Caco-2 (cell line): Measurements from ENCODE around the gene PLXDC2. TPM values are rescaled to one million over a fixed set of nuclear protein-coding genes. Genes with fewer than 3 reads are reported as not detected.

ENCODE experiments used
- BruUV-seq: library from RNA; stranded (reverse); fragments of 400-500 nt; replicated peaks from 2 replicates; lab custom pipeline; 2021; lab: Mats Ljungman, UMichigan
- CTCF ChIA-PET: fragments of 300-600 bp; sonication (Branson Sonifier 250); formaldehyde crosslinking; loops from one replicate; lab custom pipeline; 2022; ENCODE audit warnings: antibody characterized with exemption; lab: Charles Lee
- POLR2A ChIA-PET: fragments of 300-600 bp; sonication (Branson Sonifier 250); formaldehyde crosslinking; loops from one replicate; lab custom pipeline; 2022; ENCODE audit warnings: antibody characterized with exemption; lab: Charles Lee
- DNase-seq, 2 experiments: peaks; one replicate each; pipeline versions ENCODE4 v3.0.0 to v3.0.0-alpha.2; 2020 to 2022
- H3K27me3 ChIP-seq: replicated peaks from 2 replicates; pipeline ENCODE4 v1.6.0; 2011; ENCODE audit warnings: low read length; ENCODE audit not compliant: control insufficient read depth, insufficient read depth
- H3K36me3 ChIP-seq: 2 replicates; pipeline ENCODE4 v1.5.1; 2011; ENCODE audit warnings: low read length; ENCODE audit not compliant: control insufficient read depth, insufficient read depth
- H3K4me1 ChIP-seq: fragments of 250-450 bp; sonication (Bioruptor Pico); 2 replicates; pipeline ENCODE4 v1.5.1; 2020; ENCODE audit warnings: mild to moderate bottlenecking
- H3K4me3 ChIP-seq: 2 replicates; pipeline ENCODE4 v1.5.1; 2011; ENCODE audit warnings: low read depth, mild to moderate bottlenecking, control low read depth, low read length
- H3K9me3 ChIP-seq: fragments of 250-450 bp; sonication (Bioruptor Pico); 2 replicates; pipeline ENCODE4 v1.5.1; 2020; ENCODE audit warnings: mild to moderate bottlenecking, moderate library complexity
- H3K27ac Mint-ChIP-seq: one replicate; pipeline ENCODE4 v1.8.0; 2022; ENCODE audit warnings: mixed read lengths; ENCODE audit not compliant: unreplicated experiment
- H3K27me3 Mint-ChIP-seq: one replicate; pipeline ENCODE4 v1.8.0; 2022; ENCODE audit warnings: mixed read lengths; ENCODE audit not compliant: insufficient read depth, unreplicated experiment
- H3K36me3 Mint-ChIP-seq: one replicate; pipeline ENCODE4 v1.8.0; 2022; ENCODE audit warnings: mild to moderate bottlenecking, mixed read lengths; ENCODE audit not compliant: insufficient read depth, unreplicated experiment
- H3K4me1 Mint-ChIP-seq: one replicate; pipeline ENCODE4 v1.8.0; 2022; ENCODE audit warnings: low read depth, mixed read lengths; ENCODE audit not compliant: unreplicated experiment
- H3K4me3 Mint-ChIP-seq: one replicate; pipeline ENCODE4 v1.8.0; 2022; ENCODE audit warnings: mild to moderate bottlenecking, moderate library complexity, mixed read lengths; ENCODE audit not compliant: unreplicated experiment
- H3K9me3 Mint-ChIP-seq: one replicate; pipeline ENCODE4 v1.8.0; 2022; ENCODE audit warnings: mixed read lengths; ENCODE audit not compliant: unreplicated experiment
- intact Hi-C: fragments of 100-400 bp; cut with micrococcal nuclease; formaldehyde crosslinking; loops from one replicate; pipeline ENCODE4 v1.10.0; 2022; ENCODE audit not compliant: unreplicated experiment
- total RNA-seq: library from RNA; stranded (reverse); gene quantifications from 2 replicates; pipeline ENCODE4 v1.2.3, GENCODE V29; 2022
- TF ChIP-seq, protein P1 (sequence below), 2 experiments: fragments of 200-600 bp in 1 of 2; IDR thresholded peaks; 1 replicate in 1 of 2; 2 replicates in 1 of 2; pipeline versions ENCODE4 v1.5.1 to v1.8.0; 2011 to 2022; ENCODE audit warnings: antibody characterized with exemption in 1 of 2, control low read depth in 1 of 2, inconsistent platforms in 1 of 2, low read depth in 1 of 2, low read length in 1 of 2, mild to moderate bottlenecking in 1 of 2, moderate library complexity in 1 of 2; ENCODE audit not compliant: insufficient read depth in 1 of 2, severe bottlenecking in 1 of 2, unreplicated experiment in 1 of 2

Gene PLXDC2
- total RNA-seq, 1 experiment from 2014 or later: 0.54 TPM

DNA sequence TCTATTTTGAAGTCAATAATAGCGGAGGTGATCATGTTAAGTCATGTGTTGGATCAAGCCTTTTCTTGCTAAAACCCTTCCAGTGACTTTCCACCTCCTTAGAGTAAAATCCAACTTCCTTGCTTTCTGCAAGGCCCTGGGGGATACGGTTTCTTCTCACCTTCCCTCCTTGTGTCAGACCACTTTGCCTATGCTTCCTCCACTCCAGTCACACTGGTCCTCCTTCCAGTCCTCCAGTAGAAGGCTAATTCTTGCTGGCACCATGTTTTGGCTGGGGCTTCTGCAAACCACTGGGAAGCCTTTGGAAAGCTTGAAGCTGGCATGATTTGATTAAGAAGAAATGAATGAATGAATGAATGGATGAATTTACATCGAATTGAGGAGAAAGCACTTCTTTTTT, 169.5 kb downstream of the PLXDC2 start:
- TF ChIP-seq, protein P1, sequence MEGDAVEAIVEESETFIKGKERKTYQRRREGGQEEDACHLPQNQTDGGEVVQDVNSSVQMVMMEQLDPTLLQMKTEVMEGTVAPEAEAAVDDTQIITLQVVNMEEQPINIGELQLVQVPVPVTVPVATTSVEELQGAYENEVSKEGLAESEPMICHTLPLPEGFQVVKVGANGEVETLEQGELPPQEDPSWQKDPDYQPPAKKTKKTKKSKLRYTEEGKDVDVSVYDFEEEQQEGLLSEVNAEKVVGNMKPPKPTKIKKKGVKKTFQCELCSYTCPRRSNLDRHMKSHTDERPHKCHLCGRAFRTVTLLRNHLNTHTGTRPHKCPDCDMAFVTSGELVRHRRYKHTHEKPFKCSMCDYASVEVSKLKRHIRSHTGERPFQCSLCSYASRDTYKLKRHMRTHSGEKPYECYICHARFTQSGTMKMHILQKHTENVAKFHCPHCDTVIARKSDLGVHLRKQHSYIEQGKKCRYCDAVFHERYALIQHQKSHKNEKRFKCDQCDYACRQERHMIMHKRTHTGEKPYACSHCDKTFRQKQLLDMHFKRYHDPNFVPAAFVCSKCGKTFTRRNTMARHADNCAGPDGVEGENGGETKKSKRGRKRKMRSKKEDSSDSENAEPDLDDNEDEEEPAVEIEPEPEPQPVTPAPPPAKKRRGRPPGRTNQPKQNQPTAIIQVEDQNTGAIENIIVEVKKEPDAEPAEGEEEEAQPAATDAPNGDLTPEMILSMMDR (IDR thresholded peaks at IDR 0.05; ENCODE audit: insufficient read depth in 1 of 2, low read depth in 1 of 2, low read length in 1 of 2, severe bottlenecking in 1 of 2, unreplicated experiment in 1 of 2): no peak
- no peaks in the 10 kb centered on the region for H3K27me3 ChIP-seq
- BruUV-seq: no TSS peak
- Mint-ChIP-seq H3K4me3 (no peak overlapping the region), H3K36me3 (no peaks in the 10 kb centered on the region), H3K9me3 (no peaks in the 10 kb centered on the region), H3K27ac (no peak overlapping the region), H3K27me3 (no peaks in the 10 kb centered on the region), H3K4me1 (no peaks in the 10 kb centered on the region)
- H3K4me1 ChIP-seq: no peaks in the 10 kb centered on the region
- ChIA-PET POLR2A (no interaction called here), CTCF (no interaction called here)
- H3K4me3 ChIP-seq: no peak overlapping the region
- H3K36me3 ChIP-seq: no peaks in the 10 kb centered on the region
- intact Hi-C loops: no loop called here
- H3K9me3 ChIP-seq: no peaks in the 10 kb centered on the region
- DNase-seq: no peak

DNA sequence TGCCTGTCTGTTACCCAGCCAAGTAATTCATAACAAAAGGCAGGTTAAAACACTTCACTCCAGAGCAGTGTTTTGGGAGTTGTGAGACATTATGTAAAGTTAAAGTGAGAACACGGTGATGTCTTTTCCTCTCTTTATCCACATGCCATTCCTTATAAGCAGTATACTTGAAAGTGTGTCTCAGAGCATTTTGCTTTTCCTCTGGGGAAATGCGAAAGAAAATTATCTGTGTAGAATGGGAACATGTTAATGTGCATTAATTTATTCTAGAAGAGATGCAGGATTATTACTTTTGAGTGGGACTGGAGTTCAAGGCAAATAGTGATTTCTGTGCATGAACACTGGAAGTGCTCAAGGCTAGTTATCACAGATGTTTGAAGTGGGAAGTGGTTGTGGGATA, 170.4 kb downstream of the PLXDC2 start:
- Mint-ChIP-seq H3K4me1 (no peaks in the 10 kb centered on the region), H3K27me3 (no peaks in the 10 kb centered on the region), H3K27ac (no peak overlapping the region), H3K36me3 (no peaks in the 10 kb centered on the region), H3K4me3 (no peak overlapping the region), H3K9me3 (no peaks in the 10 kb centered on the region)
- ChIA-PET POLR2A (no interaction called here), CTCF (no interaction called here)
- Histone ChIP-seq H3K4me3 (no peak overlapping the region), H3K4me1 (no peaks in the 10 kb centered on the region), H3K9me3 (no peaks in the 10 kb centered on the region), H3K27me3 (no peaks in the 10 kb centered on the region), H3K36me3 (no peaks in the 10 kb centered on the region)
- TF ChIP-seq, protein P1 (IDR thresholded peaks at IDR 0.05; ENCODE audit: insufficient read depth in 1 of 2, low read depth in 1 of 2, low read length in 1 of 2, severe bottlenecking in 1 of 2, unreplicated experiment in 1 of 2): no peak
- no peak for DNase-seq
- no TSS peak for BruUV-seq
- intact Hi-C loops: no loop called here

DNA sequence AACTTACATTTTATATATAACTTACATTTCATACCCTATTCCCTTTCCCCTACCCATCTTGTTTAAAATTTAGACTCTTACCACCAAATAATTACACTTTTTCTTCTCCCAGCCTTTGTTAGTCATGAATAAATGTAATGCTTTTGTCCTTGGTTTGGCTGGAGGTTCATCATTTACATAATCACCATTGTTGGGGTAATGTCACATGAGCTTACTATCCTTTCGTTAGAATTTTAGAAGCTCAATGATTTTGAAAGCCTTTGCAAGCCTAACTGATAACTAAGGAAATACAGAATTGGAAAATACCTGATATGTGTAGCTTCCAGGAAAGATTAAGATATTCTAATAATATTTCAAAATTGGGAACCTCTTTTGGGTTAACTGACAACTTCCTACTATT, 171.7 kb downstream of the PLXDC2 start:
- intact Hi-C loops: no loop called here
- H3K36me3 ChIP-seq: no peaks in the 10 kb centered on the region
- no peak overlapping the region for H3K27ac Mint-ChIP-seq
- H3K9me3 ChIP-seq: no peaks in the 10 kb centered on the region
- no peak overlapping the region for H3K4me3 ChIP-seq
- no peaks in the 10 kb centered on the region for H3K4me1 ChIP-seq
- ChIA-PET CTCF (no interaction called here), POLR2A (no interaction called here)
- TF ChIP-seq, protein P1 (IDR thresholded peaks at IDR 0.05; ENCODE audit: insufficient read depth in 1 of 2, low read depth in 1 of 2, low read length in 1 of 2, severe bottlenecking in 1 of 2, unreplicated experiment in 1 of 2): no peak
- no peaks in the 10 kb centered on the region for H3K9me3 Mint-ChIP-seq
- H3K4me1 Mint-ChIP-seq: no peaks in the 10 kb centered on the region
- no TSS peak for BruUV-seq
- no peak for DNase-seq
- no peaks in the 10 kb centered on the region for H3K27me3 ChIP-seq
- H3K36me3 Mint-ChIP-seq: no peaks in the 10 kb centered on the region
- no peak overlapping the region for H3K4me3 Mint-ChIP-seq
- no peaks in the 10 kb centered on the region for H3K27me3 Mint-ChIP-seq
